ENCODE data around the gene LTBP2. TPM values are rescaled to one million over a fixed set of nuclear protein-coding genes. Genes with fewer than 3 reads are reported as not detected.

Gene LTBP2
- total and polyA plus RNA-seq, 5 experiments from 2014 or later: 0.06 to 0.65 (median 0.55) TPM

- ATAC-seq: no peak
- H3K9me3 Mint-ChIP-seq: no peaks in the 10 kb centered on the region
- no peak overlapping the region for H3K4me3 Mint-ChIP-seq
- H3K4me1 Mint-ChIP-seq: peaks cover 0 to 17% (median 13%) of the 10 kb centered on the region in 4 donors
- no peaks in the 10 kb centered on the region for H3K36me3 Mint-ChIP-seq
- peak overlapping the region in 3 of 10 donors; percentile 17 to 63 (median 38) for H3K27ac Mint-ChIP-seq
- no peak for DNase-seq
- POLR2A ChIA-PET: no interaction called here
- no peaks in the 10 kb centered on the region for H3K27me3 Mint-ChIP-seq
Observed at GRCh38 chr14:74649167-74649566, 37.1 kb upstream of the LTBP2 start.

- peak overlapping the region in 1 of 10 donors; percentile 13 for H3K27ac Mint-ChIP-seq
- no peaks in the 10 kb centered on the region for H3K9me3 Mint-ChIP-seq
- ATAC-seq (no peak), DNase-seq (no peak)
- no peaks in the 10 kb centered on the region for H3K36me3 Mint-ChIP-seq
- H3K27me3 Mint-ChIP-seq: no peaks in the 10 kb centered on the region
- H3K4me1 Mint-ChIP-seq: peaks cover 0 to 17% (median 13%) of the 10 kb centered on the region in 4 donors
- POLR2A ChIA-PET: no interaction called here
- no peak overlapping the region for H3K4me3 Mint-ChIP-seq
Observed at GRCh38 chr14:74648601-74649000, 36.6 kb upstream of the LTBP2 start.

GRCh38 chr14:74647678-74648461 is 35.8 kb upstream of the LTBP2 start:
- DNase-seq: no peak
- H3K4me1 Mint-ChIP-seq: peaks cover 0 to 17% (median 13%) of the 10 kb centered on the region in 4 donors
- ATAC-seq: no peak
- no peaks in the 10 kb centered on the region for H3K27me3 Mint-ChIP-seq
- peak overlapping the region in 2 of 10 donors; percentile 13 to 32 for H3K27ac Mint-ChIP-seq
- no peaks in the 10 kb centered on the region for H3K9me3 Mint-ChIP-seq
- POLR2A ChIA-PET: no interaction called here
- no peaks in the 10 kb centered on the region for H3K36me3 Mint-ChIP-seq
- H3K4me3 Mint-ChIP-seq: no peak overlapping the region

- peaks cover 0 to 17% (median 13%) of the 10 kb centered on the region in 4 donors for H3K4me1 Mint-ChIP-seq
- DNase-seq (no peak), ATAC-seq (no peak)
- H3K9me3 Mint-ChIP-seq: no peaks in the 10 kb centered on the region
- no peaks in the 10 kb centered on the region for H3K27me3 Mint-ChIP-seq
- H3K4me3 Mint-ChIP-seq: no peak overlapping the region
- no peaks in the 10 kb centered on the region for H3K36me3 Mint-ChIP-seq
- H3K27ac Mint-ChIP-seq: peak overlapping the region in 2 of 10 donors; percentile 25 to 32
- POLR2A ChIA-PET: no interaction called here
Observed at GRCh38 chr14:74647061-74647677, 35.1 kb upstream of the LTBP2 start.

GRCh38 chr14:74645756-74646470 is 33.9 kb upstream of the LTBP2 start:
- Mint-ChIP-seq H3K4me3 (no peak overlapping the region), H3K9me3 (no peaks in the 10 kb centered on the region), H3K27me3 (no peaks in the 10 kb centered on the region), H3K36me3 (no peaks in the 10 kb centered on the region), H3K4me1 (peaks cover 0 to 6% (median 4%) of the 10 kb centered on the region in 4 donors), H3K27ac (peak overlapping the region in 2 of 10 donors; percentile 3 to 20)
- ATAC-seq: no peak
- POLR2A ChIA-PET: interaction anchor here (0.7 kb wide), 1 partner anchor 27 kb away, joined by 4 read pairs; no protein-coding TSS in a partner anchor
- DNase-seq: no peak

GRCh38 chr14:74645244-74645643 is 33.2 kb upstream of the LTBP2 start:
- H3K36me3 Mint-ChIP-seq: no peaks in the 10 kb centered on the region
- H3K4me3 Mint-ChIP-seq: no peak overlapping the region
- H3K4me1 Mint-ChIP-seq: peaks cover 0 to 3% (median 0%) of the 10 kb centered on the region in 4 donors
- no peak overlapping the region for H3K27ac Mint-ChIP-seq
- ATAC-seq (no peak), DNase-seq (no peak)
- peaks cover 0 to 4% (median 0%) of the 10 kb centered on the region in 5 donors for H3K27me3 Mint-ChIP-seq
- no peaks in the 10 kb centered on the region for H3K9me3 Mint-ChIP-seq
- POLR2A ChIA-PET: interaction anchor here (0.7 kb wide), 2 partner anchors 27 to 100 kb away, joined by 3 to 4 read pairs; no protein-coding TSS in a partner anchor

- POLR2A ChIA-PET: interaction anchor here (1.2 kb wide), 1 partner anchor 9 kb away, joined by 3 read pairs; no protein-coding TSS in a partner anchor
- DNase-seq (no peak), ATAC-seq (no peak)
- peak overlapping the region in 1 of 10 donors; percentile 54 for H3K4me3 Mint-ChIP-seq
- no peaks in the 10 kb centered on the region for H3K36me3 Mint-ChIP-seq
- peaks cover 0 to 7% (median 0%) of the 10 kb centered on the region in 5 donors for H3K27me3 Mint-ChIP-seq
- H3K27ac Mint-ChIP-seq: no peak overlapping the region
- H3K9me3 Mint-ChIP-seq: no peaks in the 10 kb centered on the region
- peaks cover 0 to 3% (median 0%) of the 10 kb centered on the region in 4 donors for H3K4me1 Mint-ChIP-seq
Observed at GRCh38 chr14:74641601-74642391, 29.8 kb upstream of the LTBP2 start.

- H3K36me3 Mint-ChIP-seq: no peaks in the 10 kb centered on the region
- H3K4me3 Mint-ChIP-seq: no peak overlapping the region
- H3K4me1 Mint-ChIP-seq: peaks cover 0 to 3% (median 0%) of the 10 kb centered on the region in 4 donors
- H3K27me3 Mint-ChIP-seq: peaks cover 0 to 7% (median 2%) of the 10 kb centered on the region in 5 donors
- no peaks in the 10 kb centered on the region for H3K9me3 Mint-ChIP-seq
- DNase-seq: no peak
- no peak for ATAC-seq
- no peak overlapping the region for H3K27ac Mint-ChIP-seq
- POLR2A ChIA-PET: interaction anchor here (0.7 to 1.4 kb wide), 3 partner anchors 20 to 26 kb away, joined by 3 to 5 read pairs (median 3); no protein-coding TSS in a partner anchor
Observed at GRCh38 chr14:74638966-74639365, 26.9 kb upstream of the LTBP2 start.

GRCh38 chr14:74638066-74638465 is 26.0 kb upstream of the LTBP2 start:
- no peaks in the 10 kb centered on the region for H3K9me3 Mint-ChIP-seq
- H3K27me3 Mint-ChIP-seq: peaks cover 0 to 7% (median 2%) of the 10 kb centered on the region in 5 donors
- no peaks in the 10 kb centered on the region for H3K36me3 Mint-ChIP-seq
- H3K4me3 Mint-ChIP-seq: peak overlapping the region in 1 of 10 donors; percentile 2
- H3K27ac Mint-ChIP-seq: peak overlapping the region in 3 of 10 donors; percentile 35 to 86 (median 53)
- H3K4me1 Mint-ChIP-seq: peaks cover 0 to 3% (median 0%) of the 10 kb centered on the region in 4 donors
- DNase-seq (no peak), ATAC-seq (peak in 1 of 2 donors; percentile 49)
- POLR2A ChIA-PET: interaction anchor here (0.7 to 1.3 kb wide), 2 partner anchors 19 to 25 kb away, joined by 3 to 5 read pairs; no protein-coding TSS in a partner anchor

- peaks cover 0 to 3% (median 0%) of the 10 kb centered on the region in 4 donors for H3K4me1 Mint-ChIP-seq
- ATAC-seq (no peak), DNase-seq (no peak)
- POLR2A ChIA-PET: no interaction called here
- H3K27ac Mint-ChIP-seq: no peak overlapping the region
- H3K27me3 Mint-ChIP-seq: peaks cover 0 to 7% (median 2%) of the 10 kb centered on the region in 5 donors
- no peaks in the 10 kb centered on the region for H3K9me3 Mint-ChIP-seq
- no peak overlapping the region for H3K4me3 Mint-ChIP-seq
- no peaks in the 10 kb centered on the region for H3K36me3 Mint-ChIP-seq
Observed at GRCh38 chr14:74637178-74637550, 25.1 kb upstream of the LTBP2 start.

- no peak for DNase-seq
- no peak overlapping the region for H3K4me3 Mint-ChIP-seq
- H3K4me1 Mint-ChIP-seq: peaks cover 0 to 3% (median 0%) of the 10 kb centered on the region in 4 donors
- no peak for ATAC-seq
- POLR2A ChIA-PET: interaction anchor here (0.7 kb wide), 1 partner anchor 61 kb away, joined by 3 read pairs; no protein-coding TSS in a partner anchor
- H3K27ac Mint-ChIP-seq: no peak overlapping the region
- no peaks in the 10 kb centered on the region for H3K36me3 Mint-ChIP-seq
- peaks cover 0 to 7% (median 2%) of the 10 kb centered on the region in 5 donors for H3K27me3 Mint-ChIP-seq
- H3K9me3 Mint-ChIP-seq: no peaks in the 10 kb centered on the region
Observed at GRCh38 chr14:74636424-74637177, 24.6 kb upstream of the LTBP2 start.
